GM12878 (cell line): ENCODE data around the gene TARS3. TPM values are rescaled to one million over a fixed set of nuclear protein-coding genes. Genes with fewer than 3 reads are reported as not detected.

Source experiments
- ATAC-seq: fragments of 200-7000 bp; cut with Tn5 transposase; 3 replicates; pipeline ENCODE4 v1.9.1; 2020; ENCODE audit warnings: mild to moderate bottlenecking, moderate library complexity
- BruUV-seq: library from RNA; stranded (reverse); fragments of 400-500 nt; replicated peaks from 2 replicates; lab custom pipeline; 2021; lab: Mats Ljungman, UMichigan
- CTCF ChIA-PET: fragments of 300-600 bp; sonication (Branson Sonifier 250); formaldehyde crosslinking; extraction: SDS; loops from one replicate; lab custom pipeline; 2021; ENCODE audit warnings: inconsistent platforms; lab: Yijun Ruan, JAX
- POLR2A ChIA-PET: fragments of 350-600 bp; formaldehyde crosslinking; extraction: SDS; loops from one replicate; lab custom pipeline; 2021; ENCODE audit warnings: inconsistent platforms; lab: Charles Lee
- RAD21 ChIA-PET: fragments of 300-600 bp; sonication (Branson Sonifier 250); formaldehyde crosslinking; loops from one replicate; lab custom pipeline; 2023; ENCODE audit warnings: antibody characterized with exemption; ENCODE audit not compliant: unreplicated experiment; lab: Charles Lee
- SMC1A ChIA-PET: fragments of 300-600 bp; sonication (Branson Sonifier 250); formaldehyde crosslinking; loops from one replicate; lab custom pipeline; 2023; ENCODE audit not compliant: unreplicated experiment, uncharacterized antibody; lab: Charles Lee
- DNase-seq: peaks from one replicate; pipeline ENCODE4 v3.0.0-alpha.2; 2011; ENCODE audit warnings: low read depth, low spot score
- FAIRE-seq: peaks from 3 replicates; lab custom pipeline; 2011; peaks lifted over from hg19 to GRCh38; lab: Jason Lieb, UNC
- H2AFZ ChIP-seq: 2 replicates; pipeline ENCODE4 v1.6.0; 2011; ENCODE audit warnings: low read depth, low read length, control low read depth; ENCODE audit not compliant: control insufficient read depth
- H3K27ac ChIP-seq: 2 replicates; pipeline ENCODE4 v1.5.1; 2011; ENCODE audit warnings: control low read depth; ENCODE audit not compliant: control insufficient read depth, insufficient read depth
- H3K27me3 ChIP-seq, 2 experiments: replicated peaks in 1 of 2; 2 replicates each; pipeline versions ENCODE4 v1.6.0 to v1.6.1; 2011; ENCODE audit warnings: low read length in 1 of 2; ENCODE audit not compliant: control insufficient read depth in 2 of 2, insufficient read depth in 2 of 2
- H3K36me3 ChIP-seq, 2 experiments: 2 replicates each; pipeline ENCODE4 v1.5.1; 2011; ENCODE audit warnings: low read length in 1 of 2; ENCODE audit not compliant: control insufficient read depth in 2 of 2, insufficient read depth in 2 of 2
- H3K4me1 ChIP-seq: 2 replicates; pipeline ENCODE4 v1.6.1; 2011; ENCODE audit warnings: mild to moderate bottlenecking, low read length, moderate library complexity, mixed read lengths; ENCODE audit not compliant: control insufficient read depth, insufficient read depth
- H3K4me2 ChIP-seq: 2 replicates; pipeline ENCODE4 v1.6.0; 2011; ENCODE audit warnings: control low read depth; ENCODE audit not compliant: control insufficient read depth, insufficient read depth
- H3K4me3 ChIP-seq: fragments of 200-600 bp; sonication (generic); 2 replicates; pipeline ENCODE4 v1.5.1; 2016
- H3K79me2 ChIP-seq: 2 replicates; pipeline ENCODE4 v1.6.0; 2011; ENCODE audit warnings: low read length; ENCODE audit not compliant: control insufficient read depth, insufficient read depth
- H3K9ac ChIP-seq: 2 replicates; pipeline ENCODE4 v1.8.0; 2011; ENCODE audit warnings: low read length, control low read depth, mixed read lengths; ENCODE audit not compliant: control insufficient read depth, insufficient read depth
- H3K9me3 ChIP-seq: replicated peaks from 3 replicates; pipeline ENCODE4 v1.5.1; 2011; ENCODE audit warnings: mild to moderate bottlenecking, low read length; ENCODE audit not compliant: control insufficient read depth, insufficient read depth
- H4K20me1 ChIP-seq: 2 replicates; pipeline ENCODE4 v1.6.0; 2011; ENCODE audit not compliant: control insufficient read depth, insufficient read depth
- ASH2L ChIP-seq: fragments of 300-600, 200-600 bp; sonication (generic); IDR thresholded peaks from 2 replicates; pipeline ENCODE4 v1.6.1; 2017; ENCODE audit warnings: low read depth, mild to moderate bottlenecking, borderline replicate concordance
- ATF3 ChIP-seq: IDR thresholded peaks from 2 replicates; pipeline ENCODE4 v1.6.1; 2011; ENCODE audit warnings: low read depth, mild to moderate bottlenecking, low read length, moderate library complexity, borderline replicate concordance; ENCODE audit errors: extremely low read depth
- ATF7 ChIP-seq: fragments of 450-650 bp; IDR thresholded peaks from 2 replicates; pipeline ENCODE4 v1.6.1; 2016; ENCODE audit warnings: low read depth, mild to moderate bottlenecking
- CEBPB ChIP-seq, 2 experiments: fragments of 150-350 bp in 1 of 2; IDR thresholded peaks; 2 replicates each; pipeline ENCODE4 v1.6.1; 2012 to 2014; ENCODE audit warnings: low read depth in 2 of 2, low read length in 2 of 2, borderline replicate concordance in 1 of 2, inconsistent platforms in 1 of 2
- CREB1 ChIP-seq: IDR thresholded peaks from 2 replicates; pipeline ENCODE4 v1.6.1; 2012; ENCODE audit warnings: low read depth, mild to moderate bottlenecking, inconsistent platforms
- CREM ChIP-seq: IDR thresholded peaks from 2 replicates; pipeline ENCODE4 v1.6.1; 2014; ENCODE audit warnings: antibody characterized with exemption, low read depth
- EZH2 ChIP-seq: IDR thresholded peaks from 2 replicates; pipeline ENCODE4 v1.6.1; 2012; ENCODE audit warnings: low read depth, mild to moderate bottlenecking, control low read depth, inconsistent platforms, low read length, borderline replicate concordance; ENCODE audit not compliant: control insufficient read depth
- IRF5 ChIP-seq: fragments of 450-650 bp; IDR thresholded peaks from 2 replicates; pipeline ENCODE4 v1.6.1; 2017; ENCODE audit warnings: borderline replicate concordance
- JUND ChIP-seq: IDR thresholded peaks from 2 replicates; pipeline ENCODE4 v1.6.1; 2012; ENCODE audit warnings: low read depth, mild to moderate bottlenecking, low read length, improper control_type of control experiment, moderate library complexity
- LARP7 ChIP-seq: fragments of 450-650 bp; IDR thresholded peaks from 2 replicates; pipeline ENCODE4 v1.6.1; 2017; ENCODE audit warnings: mild to moderate bottlenecking
- NFIC ChIP-seq: IDR thresholded peaks from 2 replicates; pipeline ENCODE4 v1.6.1; 2012; ENCODE audit warnings: low read depth, mild to moderate bottlenecking, inconsistent platforms, low read length, moderate library complexity
- REST ChIP-seq: IDR thresholded peaks from 2 replicates; pipeline ENCODE4 v1.6.1; 2012; ENCODE audit warnings: mild to moderate bottlenecking, low read depth, low read length
- RFX5 ChIP-seq: IDR thresholded peaks from 2 replicates; pipeline ENCODE4 v1.6.1; 2011; ENCODE audit warnings: low read depth, low read length, improper control_type of control experiment
- SIX5 ChIP-seq: IDR thresholded peaks from 2 replicates; pipeline ENCODE4 v1.6.1; 2011; ENCODE audit warnings: mild to moderate bottlenecking, low read depth, low read length, moderate library complexity; ENCODE audit not compliant: severe bottlenecking
- SMAD1 ChIP-seq: fragments of 450-650 bp; IDR thresholded peaks from 2 replicates; pipeline ENCODE4 v1.6.1; 2018; ENCODE audit warnings: mild to moderate bottlenecking, low read depth; ENCODE audit not compliant: partially characterized antibody
- SUZ12 ChIP-seq: fragments of 200-600 bp; sonication (generic); IDR thresholded peaks from one replicate; pipeline ENCODE4 v1.6.1; 2018; ENCODE audit warnings: antibody characterized with exemption, mild to moderate bottlenecking; ENCODE audit not compliant: unreplicated experiment
- TCF7 ChIP-seq: IDR thresholded peaks from 2 replicates; pipeline ENCODE4 v1.6.1; 2014; ENCODE audit warnings: antibody characterized with exemption, borderline replicate concordance
- WGBS: methylation state at CpG from one replicate; pipeline ENCODE4 v1.1.6; 2016; ENCODE audit warnings: low lambda C conversion rate; ENCODE audit not compliant: insufficient replicate concordance, insufficient coverage; ENCODE audit errors: missing lambda C conversion rate; 5-methylcytosine and 5-hydroxymethylcytosine counted together
- in situ Hi-C: fragments of 300-500 bp; cut with MboI; formaldehyde crosslinking; loops from 9 replicates; pipeline ENCODE4 v1.14.3; 2018; ENCODE audit warnings: mixed read lengths
- intact Hi-C: fragments of 100-400 bp; cut with micrococcal nuclease; formaldehyde crosslinking; loops from one replicate; pipeline ENCODE4 v1.14.2; 2022; ENCODE audit not compliant: unreplicated experiment
- polyA plus RNA-seq, 11 experiments: library from polyadenylated mRNA; depleted of rRNA in 4 of 11; unstranded in 6 of 11; stranded (reverse) in 5 of 11; fragments of >200 nt; fragmentation: Nextera tagmentation in 4 of 11; fragmentation: Illumina TruSeq in 1 of 11; extraction: Ambion mirVana in 4 of 11; extraction: Trizol in 1 of 11; gene quantifications; 1 replicate in 1 of 11; 2 replicates in 10 of 11; pipeline versions ENCODE4 v1.2.1 to v1.2.3, GENCODE V29; 2011 to 2016; ENCODE audit warnings: inconsistent platforms in 2 of 11, missing spikeins in 2 of 11, low read depth in 1 of 11
- total RNA-seq, 4 experiments: library from RNA; depleted of rRNA in 3 of 4; stranded (reverse); fragments of >200 nt in 3 of 4; fragmentation: Illumina TruSeq in 1 of 4; extraction: Trizol in 1 of 4; gene quantifications; 2 replicates each; pipeline versions ENCODE4 v1.2.1 to v1.2.3, GENCODE V29; 2013 to 2021

TARS3 gene
- total and polyA plus RNA-seq, 10 of the 15 experiments (the other 5 are each of a cell fraction or from before 2014, with no cell fraction given): 1.4 to 7.8 (median 5.3) TPM

- TF ChIP-seq LARP7 (no peak), SUZ12 (no peak), ATF7 (no peak), IRF5 (no peak), CREM (no peak), REST (no peak), EZH2 (no peak), NFIC (no peak), CREB1 (no peak), TCF7 (no peak), CEBPB (IDR thresholded peaks at IDR 0.05; ENCODE audit: borderline replicate concordance in 1 of 2, low read depth in 2 of 2, low read length in 2 of 2) (no peak), SMAD1 (no peak), ASH2L (no peak), RFX5 (no peak), JUND (no peak), SIX5 (no peak), ATF3 (no peak)
- Histone ChIP-seq H3K79me2 (no peaks in the 10 kb centered on the region), H3K9ac (no peak overlapping the region), H3K4me3 (no peak overlapping the region), H2AFZ (no peak overlapping the region), H3K36me3 (peaks cover 0 to 6% of the 10 kb centered on the region in 2 experiments), H3K4me1 (peaks cover 6% of the 10 kb centered on the region; the same call in 1 of the 2 replicates), H3K27ac (no peak overlapping the region), H3K4me2 (no peak overlapping the region), H3K27me3 (no peaks in the 10 kb centered on the region), H3K9me3 (no peaks in the 10 kb centered on the region), H4K20me1 (no peaks in the 10 kb centered on the region)
- FAIRE-seq: no peak
- ChIA-PET POLR2A (no interaction called here), SMC1A (no interaction called here), CTCF (interaction anchor here (0.9 kb wide), 1 partner anchor 377 kb away, joined by 3 read pairs; no protein-coding TSS in a partner anchor), RAD21 (no interaction called here)
- no peak for DNase-seq
- BruUV-seq: no TSS peak
- no peak for ATAC-seq
- 96% methylated on average over 4 of the region's 4 CpGs for WGBS
- in situ Hi-C loops (no loop called here), intact Hi-C loops (no loop called here)
These were observed 47.3 kb downstream of the TARS3 start for GRCh38 chr15:101676921-101677329.
